GM12891 (cell line): ENCODE results near the gene NDST4. TPM values are rescaled to one million over a fixed set of nuclear protein-coding genes. Genes with fewer than 3 reads are reported as not detected.

ENCODE experiments used
- DNase-seq: peaks from one replicate; pipeline ENCODE4 v3.0.0; 2011; ENCODE audit warnings: low spot score; ENCODE audit not compliant: insufficient read length
- FAIRE-seq: peaks from 2 replicates; lab custom pipeline; 2011; peaks lifted over from hg19 to GRCh38; lab: Jason Lieb, UNC
- PAX5 ChIP-seq: IDR thresholded peaks from 2 replicates; pipeline ENCODE4 v1.6.1; 2011; ENCODE audit warnings: low read length, moderate library complexity, mild to moderate bottlenecking; ENCODE audit not compliant: insufficient read depth, severe bottlenecking
- POLR2A ChIP-seq: IDR thresholded peaks from 2 replicates; pipeline ENCODE4 v1.6.1; 2011; ENCODE audit warnings: low read depth, low read length, control low read depth
- POLR2AphosphoS5 ChIP-seq: IDR thresholded peaks from 2 replicates; pipeline ENCODE4 v1.6.1; 2011; ENCODE audit warnings: low read depth, low read length, control low read depth
- POU2F2 ChIP-seq: IDR thresholded peaks from 2 replicates; pipeline ENCODE4 v1.6.1; 2011; ENCODE audit warnings: low read depth, mild to moderate bottlenecking, control low read depth, low read length, moderate library complexity
- SPI1 ChIP-seq: IDR thresholded peaks from 2 replicates; pipeline ENCODE4 v1.6.1; 2011; ENCODE audit warnings: low read depth, low read length, control low read depth
- TAF1 ChIP-seq: IDR thresholded peaks from 2 replicates; pipeline ENCODE4 v1.6.1; 2011; ENCODE audit warnings: low read depth, low read length, control low read depth
- polyA plus RNA-seq: library from polyadenylated mRNA; unstranded; fragments of >200 nt; gene quantifications from one replicate; pipeline ENCODE4 v1.2.1, GENCODE V29; 2012; ENCODE audit warnings: low read depth, missing spikeins, inconsistent platforms; ENCODE audit not compliant: missing spikeins

Gene NDST4
- polyA plus RNA-seq: not detected

- DNase-seq: no peak
- TF ChIP-seq POU2F2 (no peak), TAF1 (no peak), PAX5 (no peak), POLR2A (no peak), SPI1 (no peak), POLR2AphosphoS5 (no peak)
Measured at GRCh38 chr4:115113506-115114106, at the start of gene NDST4. Gene NDST4 (minus strand): TSS chr4:115113620. CDS start chr4:115077036, 36,584 bp downstream.

GRCh38 chr4:115159141-115159540 lies 45.7 kb upstream of the NDST4 start:
- DNase-seq (no peak), FAIRE-seq (no peak)
- TF ChIP-seq SPI1: no peak
- TF ChIP-seq TAF1: no peak
- no peak for TF ChIP-seq PAX5
- no peak for TF ChIP-seq POU2F2
- TF ChIP-seq POLR2A: no peak
- TF ChIP-seq POLR2AphosphoS5: no peak

More at GRCh38 chr4:115113506-115114106, at the start of gene NDST4:
- FAIRE-seq: no peak

- TF ChIP-seq TAF1: no peak
- DNase-seq: no peak
- no peak for FAIRE-seq
Measured at GRCh38 chr4:115158296-115158695, 44.9 kb upstream of the NDST4 start.

- DNase-seq: no peak
- FAIRE-seq: no peak
- TF ChIP-seq POLR2AphosphoS5: no peak
Measured at GRCh38 chr4:115154826-115155225, 41.4 kb upstream of the NDST4 start.

GRCh38 chr4:115152965-115153364 lies 39.5 kb upstream of the NDST4 start:
- DNase-seq: no peak
- TF ChIP-seq PAX5 (no peak), POU2F2 (no peak), POLR2A (no peak), TAF1 (no peak), SPI1 (no peak), POLR2AphosphoS5 (no peak)
- FAIRE-seq: no peak

GRCh38 chr4:115152081-115152480 lies 38.7 kb upstream of the NDST4 start:
- FAIRE-seq (no peak), DNase-seq (no peak)
- no peak for TF ChIP-seq PAX5
- TF ChIP-seq POLR2AphosphoS5: no peak
- no peak for TF ChIP-seq SPI1
- no peak for TF ChIP-seq POU2F2
- TF ChIP-seq POLR2A: no peak
- no peak for TF ChIP-seq TAF1

GRCh38 chr4:115149106-115149505 lies 35.7 kb upstream of the NDST4 start:
- no peak for FAIRE-seq
- no peak for DNase-seq
- TF ChIP-seq POLR2A (no peak), POU2F2 (no peak), TAF1 (no peak), POLR2AphosphoS5 (no peak), PAX5 (no peak), SPI1 (no peak)

GRCh38 chr4:115145393-115146160 lies 32.2 kb upstream of the NDST4 start:
- DNase-seq (no peak), FAIRE-seq (no peak)
- TF ChIP-seq TAF1 (no peak), POU2F2 (no peak), POLR2AphosphoS5 (no peak), PAX5 (no peak), SPI1 (no peak), POLR2A (no peak)

- no peak for DNase-seq
- FAIRE-seq: no peak
- no peak for TF ChIP-seq POLR2A
- TF ChIP-seq PAX5: no peak
- TF ChIP-seq POU2F2: no peak
- TF ChIP-seq POLR2AphosphoS5: no peak
- no peak for TF ChIP-seq TAF1
- no peak for TF ChIP-seq SPI1
Measured at GRCh38 chr4:115128037-115128436, 14.6 kb upstream of the NDST4 start.

- TF ChIP-seq POLR2A: no peak
- TF ChIP-seq SPI1: no peak
- no peak for DNase-seq
Measured at GRCh38 chr4:115126491-115126890, 13.1 kb upstream of the NDST4 start.

GRCh38 chr4:115121351-115122043 lies 8.1 kb upstream of the NDST4 start:
- FAIRE-seq (no peak), DNase-seq (no peak)
- no peak for TF ChIP-seq POU2F2
- TF ChIP-seq TAF1: no peak
- TF ChIP-seq SPI1: no peak
- no peak for TF ChIP-seq POLR2AphosphoS5
- TF ChIP-seq POLR2A: no peak
- no peak for TF ChIP-seq PAX5

More at GRCh38 chr4:115126491-115126890, 13.1 kb upstream of the NDST4 start:
- FAIRE-seq: no peak
